ENCODE results near the gene KRTAP5-1.

Gene KRTAP5-1

DNA sequence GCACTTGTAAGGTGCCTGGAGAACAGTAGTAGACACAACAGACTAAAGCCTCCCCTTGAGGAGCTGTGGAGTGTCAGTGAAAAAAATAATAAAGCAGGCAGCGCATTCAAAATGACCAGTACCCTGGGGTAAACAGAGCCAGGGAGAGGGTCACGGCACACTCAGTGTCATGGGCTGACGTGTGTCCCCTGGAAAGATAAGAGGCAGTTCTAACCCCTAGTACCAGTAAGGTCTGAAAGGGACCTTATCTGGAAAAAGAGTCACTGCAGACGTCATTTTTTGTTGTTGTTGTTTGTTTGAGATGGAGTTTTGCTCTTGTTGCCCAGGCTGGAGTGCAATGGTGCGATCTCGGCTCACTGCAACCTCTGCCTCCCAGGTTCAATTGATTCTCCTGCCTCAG is 45.0 kb downstream of the KRTAP5-1 start:
- DNase-seq: no peak

DNA sequence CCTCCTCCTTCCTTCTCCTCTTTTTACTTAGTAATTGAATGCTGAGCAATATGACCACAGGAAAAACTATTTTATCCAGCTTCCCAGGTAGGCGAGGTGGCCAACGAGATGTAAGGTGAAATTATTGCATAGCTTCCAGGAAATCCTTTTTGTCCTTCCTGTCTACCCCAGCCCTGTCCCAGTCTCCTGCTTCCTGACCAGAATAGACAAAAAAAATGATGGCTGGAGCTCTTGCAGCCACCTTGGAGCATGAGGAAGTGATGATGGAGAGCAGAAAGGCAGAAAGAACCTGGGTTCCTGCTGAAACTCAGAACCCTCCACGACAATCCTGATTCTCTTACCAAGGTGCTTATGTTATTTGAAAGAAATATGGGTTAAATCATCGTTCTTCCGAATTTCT is 46.9 kb downstream of the KRTAP5-1 start:
- no peak for DNase-seq

- DNase-seq: no peak
These were observed 48.8 kb downstream of the KRTAP5-1 start for GRCh38 chr11:1536065-1536843.

- DNase-seq: no peak
These were observed 50.4 kb downstream of the KRTAP5-1 start for GRCh38 chr11:1534682-1535081.

All from MV-4-11 (cell line).